Body of pancreas (tissue), 4 donors: Measurements from ENCODE around the gene LST1. TPM values are rescaled to one million over a fixed set of nuclear protein-coding genes. Genes with fewer than 3 reads are reported as not detected.
A peak's percentile ranks its signal among the peaks of the same experiment; 100 is the strongest.

Experiments used
- ATAC-seq: fragments of 150-250 bp; one replicate; pipeline ENCODE4 v1.9.1; 2016
- DNase-seq, 4 donors: peaks; one replicate each; pipeline ENCODE4 v3.0.0-alpha.2; 2019
- H3K27ac ChIP-seq, 4 donors: fragments of 200-600 bp; sonication (generic); 1 replicate in 3 of 4; 2 replicates in 1 of 4; pipeline versions ENCODE4 v1.5.1 to v1.6.1; 2016 to 2019; ENCODE audit warnings: mild to moderate bottlenecking in 1 of 4, mixed read lengths in 1 of 4, moderate library complexity in 1 of 4
- H3K27me3 ChIP-seq, 2 donors: fragments of 200-600 bp; sonication (generic); one replicate each; pipeline ENCODE4 v1.6.0; 2016; ENCODE audit warnings: mild to moderate bottlenecking in 1 of 2
- H3K36me3 ChIP-seq, 2 donors: fragments of 200-600 bp; sonication (generic); replicated peaks in 1 of 2; 2 replicates each; pipeline ENCODE4 v1.5.1; 2016; ENCODE audit warnings: low read depth in 2 of 2; ENCODE audit not compliant: insufficient read depth in 1 of 2
- H3K4me1 ChIP-seq: fragments of 200-600 bp; sonication (generic); one replicate; pipeline ENCODE4 v1.6.0; 2016
- H3K4me3 ChIP-seq, 2 donors: fragments of 200-600 bp; sonication (generic); 1 replicate in 1 of 2; 2 replicates in 1 of 2; pipeline ENCODE4 v1.5.1; 2016 to 2019
- H3K9me3 ChIP-seq, 3 donors: fragments of 200-600 bp; sonication (generic); 1 replicate in 2 of 3; 2 replicates in 1 of 3; pipeline ENCODE4 v1.5.1; 2016
- POLR2A ChIP-seq, 3 donors: fragments of 450-650 bp; IDR thresholded peaks; one replicate each; pipeline ENCODE4 v1.6.1; 2016; ENCODE audit warnings: antibody characterized with exemption in 3 of 3, mild to moderate bottlenecking in 2 of 3
- WGBS, 2 donors: methylation state at CpG; one replicate each; pipeline ENCODE4 v1.1.5; 2017; 5-methylcytosine and 5-hydroxymethylcytosine counted together
- intact Hi-C: fragments of 100-400 bp; cut with DNase I; formaldehyde crosslinking; loops from one replicate; pipeline ENCODE4 v1.15.1; 2023
- total RNA-seq, 2 donors: library from RNA; depleted of rRNA; stranded (reverse); fragments of >200 nt; gene quantifications; one replicate each; pipeline ENCODE4 v1.1.0, GENCODE V29; 2016
- TF ChIP-seq, protein P1 (sequence below), 7 experiments: fragments of 450-650 bp in 4 of 7; fragments of 200-600 bp in 3 of 7; sonication (generic) in 3 of 7; IDR thresholded peaks; one replicate each; pipeline ENCODE4 v1.5.1; 2016 to 2019; ENCODE audit warnings: antibody characterized with exemption in 7 of 7

LST1 gene
- total RNA-seq, 2 donors from 2014 or later = 2.9 to 6.9 TPM

DNA sequence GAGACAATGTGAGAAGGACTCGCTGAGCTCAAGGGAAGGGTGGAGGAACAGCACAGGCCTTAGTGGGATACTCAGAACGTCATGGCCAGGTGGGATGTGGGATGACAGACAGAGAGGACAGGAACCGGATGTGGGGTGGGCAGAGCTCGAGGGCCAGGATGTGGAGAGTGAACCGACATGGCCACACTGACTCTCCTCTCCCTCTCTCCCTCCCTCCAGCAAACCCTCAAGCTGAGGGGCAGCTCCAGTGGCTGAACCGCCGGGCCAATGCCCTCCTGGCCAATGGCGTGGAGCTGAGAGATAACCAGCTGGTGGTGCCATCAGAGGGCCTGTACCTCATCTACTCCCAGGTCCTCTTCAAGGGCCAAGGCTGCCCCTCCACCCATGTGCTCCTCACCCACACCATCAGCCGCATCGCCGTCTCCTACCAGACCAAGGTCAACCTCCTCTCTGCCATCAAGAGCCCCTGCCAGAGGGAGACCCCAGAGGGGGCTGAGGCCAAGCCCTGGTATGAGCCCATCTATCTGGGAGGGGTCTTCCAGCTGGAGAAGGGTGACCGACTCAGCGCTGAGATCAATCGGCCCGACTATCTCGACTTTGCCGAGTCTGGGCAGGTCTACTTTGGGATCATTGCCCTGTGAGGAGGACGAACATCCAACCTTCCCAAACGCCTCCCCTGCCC lies 9.0 kb upstream of the LST1 start:
- Histone ChIP-seq H3K27ac (no peak overlapping the region), H3K9me3 (no peaks in the 10 kb centered on the region), H3K36me3 (no peaks in the 10 kb centered on the region), H3K4me1 (peaks cover 35% of the 10 kb centered on the region), H3K4me3 (no peak overlapping the region), H3K27me3 (no peaks in the 10 kb centered on the region)
- 79 to 88% methylated on average over 14 to 19 of the region's 19 CpGs for WGBS, 2 donors
- intact Hi-C loops = no loop called here
- DNase-seq (no peak), ATAC-seq (no peak)
- TF ChIP-seq POLR2A (IDR thresholded peaks at IDR 0.05) = no peak
- TF ChIP-seq, protein P1, sequence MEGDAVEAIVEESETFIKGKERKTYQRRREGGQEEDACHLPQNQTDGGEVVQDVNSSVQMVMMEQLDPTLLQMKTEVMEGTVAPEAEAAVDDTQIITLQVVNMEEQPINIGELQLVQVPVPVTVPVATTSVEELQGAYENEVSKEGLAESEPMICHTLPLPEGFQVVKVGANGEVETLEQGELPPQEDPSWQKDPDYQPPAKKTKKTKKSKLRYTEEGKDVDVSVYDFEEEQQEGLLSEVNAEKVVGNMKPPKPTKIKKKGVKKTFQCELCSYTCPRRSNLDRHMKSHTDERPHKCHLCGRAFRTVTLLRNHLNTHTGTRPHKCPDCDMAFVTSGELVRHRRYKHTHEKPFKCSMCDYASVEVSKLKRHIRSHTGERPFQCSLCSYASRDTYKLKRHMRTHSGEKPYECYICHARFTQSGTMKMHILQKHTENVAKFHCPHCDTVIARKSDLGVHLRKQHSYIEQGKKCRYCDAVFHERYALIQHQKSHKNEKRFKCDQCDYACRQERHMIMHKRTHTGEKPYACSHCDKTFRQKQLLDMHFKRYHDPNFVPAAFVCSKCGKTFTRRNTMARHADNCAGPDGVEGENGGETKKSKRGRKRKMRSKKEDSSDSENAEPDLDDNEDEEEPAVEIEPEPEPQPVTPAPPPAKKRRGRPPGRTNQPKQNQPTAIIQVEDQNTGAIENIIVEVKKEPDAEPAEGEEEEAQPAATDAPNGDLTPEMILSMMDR (IDR thresholded peaks at IDR 0.05) = no peak

DNA sequence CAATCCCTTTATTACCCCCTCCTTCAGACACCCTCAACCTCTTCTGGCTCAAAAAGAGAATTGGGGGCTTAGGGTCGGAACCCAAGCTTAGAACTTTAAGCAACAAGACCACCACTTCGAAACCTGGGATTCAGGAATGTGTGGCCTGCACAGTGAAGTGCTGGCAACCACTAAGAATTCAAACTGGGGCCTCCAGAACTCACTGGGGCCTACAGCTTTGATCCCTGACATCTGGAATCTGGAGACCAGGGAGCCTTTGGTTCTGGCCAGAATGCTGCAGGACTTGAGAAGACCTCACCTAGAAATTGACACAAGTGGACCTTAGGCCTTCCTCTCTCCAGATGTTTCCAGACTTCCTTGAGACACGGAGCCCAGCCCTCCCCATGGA lies 8.5 kb upstream of the LST1 start:
- H3K4me1 ChIP-seq = peaks cover 40% of the 10 kb centered on the region
- peak overlapping the region in 1 of 4 donors; percentile 70 for H3K27ac ChIP-seq
- ATAC-seq = no peak
- H3K4me3 ChIP-seq = no peak overlapping the region
- no peak for DNase-seq
- intact Hi-C loops = no loop called here
- no peaks in the 10 kb centered on the region for H3K27me3 ChIP-seq
- no peaks in the 10 kb centered on the region for H3K36me3 ChIP-seq
- TF ChIP-seq, protein P1 (IDR thresholded peaks at IDR 0.05) = no peak
- no peak for TF ChIP-seq POLR2A (IDR thresholded peaks at IDR 0.05)
- no peaks in the 10 kb centered on the region for H3K9me3 ChIP-seq
- 83 to 85% methylated on average over 3 of the region's 3 CpGs for WGBS, 2 donors

DNA sequence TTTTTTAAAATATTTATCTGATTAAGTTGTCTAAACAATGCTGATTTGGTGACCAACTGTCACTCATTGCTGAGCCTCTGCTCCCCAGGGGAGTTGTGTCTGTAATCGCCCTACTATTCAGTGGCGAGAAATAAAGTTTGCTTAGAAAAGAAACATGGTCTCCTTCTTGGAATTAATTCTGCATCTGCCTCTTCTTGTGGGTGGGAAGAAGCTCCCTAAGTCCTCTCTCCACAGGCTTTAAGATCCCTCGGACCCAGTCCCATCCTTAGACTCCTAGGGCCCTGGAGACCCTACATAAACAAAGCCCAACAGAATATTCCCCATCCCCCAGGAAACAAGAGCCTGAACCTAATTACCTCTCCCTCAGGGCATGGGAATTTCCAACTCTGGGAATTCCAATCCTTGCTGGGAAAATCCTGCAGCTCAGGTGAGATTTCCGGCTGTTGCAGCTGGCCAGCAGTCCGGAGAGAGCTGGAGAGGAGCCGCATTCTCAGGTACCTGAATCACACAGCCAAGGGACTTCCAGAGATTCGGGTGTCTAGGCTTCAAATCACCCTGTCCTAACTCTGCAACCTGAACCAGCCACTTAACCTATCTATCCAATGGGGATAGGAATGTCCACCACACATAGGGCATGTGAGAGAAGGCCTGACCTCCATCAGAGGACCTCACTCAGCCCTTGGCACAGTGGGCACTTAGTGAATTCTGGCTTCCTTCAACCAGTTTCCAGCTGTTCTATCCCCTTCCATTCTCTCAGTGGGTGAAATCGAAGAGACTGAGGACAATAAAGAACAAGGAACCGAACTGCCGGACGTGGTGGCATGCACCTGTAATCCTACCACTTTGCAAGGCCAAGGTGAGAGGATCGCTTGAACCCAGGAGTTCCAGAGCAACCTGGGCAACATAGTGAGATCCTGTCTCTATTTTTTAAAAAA lies 7.6 kb upstream of the LST1 start:
- 60 to 68% methylated on average over 9 to 12 of the region's 12 CpGs for whole genome bisulfite sequencing, 2 donors
- Histone ChIP-seq H3K27ac (peak overlapping the region in 3 of 4 donors; percentile 10 to 70 (median 63)), H3K4me1 (peaks cover 40% of the 10 kb centered on the region), H3K27me3 (no peaks in the 10 kb centered on the region), H3K4me3 (no peak overlapping the region), H3K9me3 (no peaks in the 10 kb centered on the region), H3K36me3 (no peaks in the 10 kb centered on the region)
- DNase-seq (peak; percentile 56 to 73 (median 68)), ATAC-seq (peak; percentile 40)
- TF ChIP-seq POLR2A (IDR thresholded peaks at IDR 0.05) = peak in 2 of 3 donors; percentile 23 to 37
- TF ChIP-seq, protein P1 (IDR thresholded peaks at IDR 0.05) = no peak
- intact Hi-C loops = no loop called here

DNA sequence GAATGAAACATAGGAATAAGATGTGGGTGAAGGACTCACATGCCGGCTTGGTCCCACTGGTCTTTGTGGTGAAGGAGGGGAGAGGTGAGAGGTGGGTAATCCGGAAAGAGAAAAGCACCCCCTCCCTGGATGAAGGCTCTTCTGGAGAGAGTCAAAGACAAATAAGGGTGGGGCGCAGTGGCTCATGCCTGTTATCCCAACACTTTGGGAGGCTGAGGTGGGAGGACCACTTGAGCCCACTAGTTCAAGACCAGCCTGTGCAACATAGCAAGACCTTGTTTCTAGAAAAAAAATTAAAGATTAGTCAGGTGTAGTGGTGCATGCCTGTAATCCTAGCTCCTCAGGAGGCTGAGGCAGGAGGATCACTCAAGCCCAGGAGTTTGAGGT lies 7.0 kb upstream of the LST1 start:
- peak overlapping the region in 2 of 4 donors; percentile 63 to 70 for H3K27ac ChIP-seq
- ATAC-seq (no peak), DNase-seq (no peak)
- H3K27me3 ChIP-seq = no peaks in the 10 kb centered on the region
- H3K36me3 ChIP-seq = no peaks in the 10 kb centered on the region
- H3K9me3 ChIP-seq = no peaks in the 10 kb centered on the region
- WGBS, 2 donors = 88 to 89% methylated on average over 3 of the region's 3 CpGs
- peaks cover 40% of the 10 kb centered on the region for H3K4me1 ChIP-seq
- intact Hi-C loops = no loop called here
- no peak for TF ChIP-seq POLR2A (IDR thresholded peaks at IDR 0.05)
- TF ChIP-seq, protein P1 (IDR thresholded peaks at IDR 0.05) = no peak
- no peak overlapping the region for H3K4me3 ChIP-seq
